ENCODE data around the gene CHAT. TPM values are rescaled to one million over a fixed set of nuclear protein-coding genes. Genes with fewer than 3 reads are reported as not detected.

Gene CHAT
- total and polyA plus RNA-seq, 2 donors (not counting 3 experiments of a cell fraction or from before 2014, with no cell fraction given): not detected

DNA sequence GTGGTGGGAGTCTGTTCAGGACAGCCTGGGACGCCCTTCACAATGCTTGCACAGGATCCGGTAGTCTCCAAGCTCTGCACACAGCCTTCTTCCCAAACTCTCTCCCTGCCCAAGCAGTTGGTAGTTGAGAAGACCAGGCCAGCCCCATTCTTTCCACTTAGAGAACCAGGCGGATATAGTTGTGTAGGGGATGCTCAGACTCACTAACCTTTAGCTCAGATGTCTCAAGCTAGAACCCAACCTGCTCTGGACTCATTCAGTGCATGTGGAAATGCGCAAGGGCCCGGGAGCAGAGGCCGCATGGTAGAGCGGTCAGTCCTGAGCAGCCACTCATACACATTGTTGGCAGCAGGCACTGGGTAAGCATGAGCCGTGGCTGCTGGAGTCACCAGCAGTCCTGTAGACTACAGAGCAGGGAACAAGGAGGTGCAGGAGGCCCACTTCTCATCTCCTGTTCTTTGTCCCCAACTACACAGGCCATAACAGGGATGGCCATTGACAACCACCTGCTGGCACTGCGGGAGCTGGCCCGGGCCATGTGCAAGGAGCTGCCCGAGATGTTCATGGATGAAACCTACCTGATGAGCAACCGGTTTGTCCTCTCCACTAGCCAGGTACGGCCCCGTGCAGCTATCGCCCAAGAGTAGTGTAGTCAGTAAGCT is 48.5 kb downstream of the CHAT start:
- no peaks in the 10 kb centered on the region for H3K36me3 ChIP-seq (ENCODE audit: control insufficient read depth in 2 of 2, extremely low read depth in 1 of 2, insufficient read depth in 2 of 2, low read length in 2 of 2)
- no peak for DNase-seq (ENCODE audit: low read depth, low spot score)
- ChIA-PET CTCF (no interaction called here), POLR2A (no interaction called here)
- intact Hi-C loops (cut with micrococcal nuclease) (no loop called here), dilution Hi-C loops (cut with MboI; ENCODE audit: extremely low pct_ligation_motif_present, low sequenced_read_pairs) (no loop called here)
- no peaks in the 10 kb centered on the region for H3K4me1 ChIP-seq (ENCODE audit: control insufficient read depth, extremely low read depth, insufficient read depth, low read length)
- no peak overlapping the region for H3K4me3 ChIP-seq (replicated peaks in 1 of 3; ENCODE audit: insufficient read depth in 1 of 3, low read depth in 1 of 3, low read length in 3 of 3)
- H3K27ac ChIP-seq (ENCODE audit: insufficient read depth, low read depth, low read length): no peak overlapping the region
- no peaks in the 10 kb centered on the region for H3K27me3 ChIP-seq (ENCODE audit: control insufficient read depth in 2 of 2, insufficient read depth in 2 of 2, low read length in 2 of 2)
- no peak overlapping the region for H3K9ac ChIP-seq (replicated peaks; ENCODE audit: extremely low read depth, insufficient read depth, low read length)
- H2AFZ ChIP-seq (ENCODE audit: low read depth, low read length): no peak overlapping the region
- no peak overlapping the region for H3K4me2 ChIP-seq (ENCODE audit: insufficient read depth, low read length)
- H3K9me1 ChIP-seq (replicated peaks; ENCODE audit: control insufficient read depth, extremely low read depth, insufficient read depth, low read length): no peaks in the 10 kb centered on the region
- no peaks in the 10 kb centered on the region for H3K79me2 ChIP-seq (ENCODE audit: control insufficient read depth, insufficient read depth, low read length)
- BruUV-seq (replicated peaks): no TSS peak
- no peak for FAIRE-seq
- TF ChIP-seq GATA2 (IDR thresholded peaks at IDR 0.05; ENCODE audit: insufficient read depth, insufficient read length, low read depth, low read length): no peak
- no peak for TF ChIP-seq POLR2A (IDR thresholded peaks at IDR 0.05; ENCODE audit: low read depth, low read length)
- TF ChIP-seq EZH2 (IDR thresholded peaks at IDR 0.05; ENCODE audit: borderline replicate concordance, low read depth, low read length, severe bottlenecking): no peak
- TF ChIP-seq FOS (IDR thresholded peaks at IDR 0.05; ENCODE audit: borderline replicate concordance, insufficient read depth, low read length): no peak
- H4K20me1 ChIP-seq (replicated peaks; ENCODE audit: control insufficient read depth, extremely low read depth, insufficient read depth, low read length): no peaks in the 10 kb centered on the region
- no peaks in the 10 kb centered on the region for H3K9me3 ChIP-seq (replicated peaks; ENCODE audit: control insufficient read depth, insufficient read depth, low read length)

DNA sequence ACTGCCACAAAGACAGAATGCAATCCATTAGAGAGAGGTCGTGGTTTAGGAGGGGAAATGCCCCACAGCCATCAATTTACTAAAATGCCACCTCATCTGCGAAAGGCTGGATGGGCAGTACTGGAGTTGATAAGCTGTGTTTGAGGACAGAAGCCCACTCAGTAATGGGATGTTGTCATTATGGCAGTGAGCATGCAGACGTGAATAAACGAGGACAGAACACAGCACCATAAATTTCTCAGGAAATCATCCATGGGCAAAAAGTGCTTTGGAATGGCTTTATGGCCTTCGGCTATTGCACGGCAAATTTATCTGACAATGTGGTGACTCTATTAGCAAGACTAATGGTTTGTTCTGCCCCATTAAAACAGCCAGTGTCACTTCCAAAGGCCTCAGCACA is 49.8 kb downstream of the CHAT start:
- H3K4me1 ChIP-seq (ENCODE audit: control insufficient read depth, extremely low read depth, insufficient read depth, low read length): no peaks in the 10 kb centered on the region
- ChIA-PET POLR2A (no interaction called here), CTCF (no interaction called here)
- BruUV-seq (replicated peaks): no TSS peak
- no peaks in the 10 kb centered on the region for H3K9me1 ChIP-seq (replicated peaks; ENCODE audit: control insufficient read depth, extremely low read depth, insufficient read depth, low read length)
- H3K4me2 ChIP-seq (ENCODE audit: insufficient read depth, low read length): no peak overlapping the region
- H3K79me2 ChIP-seq (ENCODE audit: control insufficient read depth, insufficient read depth, low read length): no peaks in the 10 kb centered on the region
- intact Hi-C loops (cut with micrococcal nuclease): no loop called here
- H3K27me3 ChIP-seq (ENCODE audit: control insufficient read depth in 2 of 2, insufficient read depth in 2 of 2, low read length in 2 of 2): no peaks in the 10 kb centered on the region
- no peaks in the 10 kb centered on the region for H3K36me3 ChIP-seq (ENCODE audit: control insufficient read depth in 2 of 2, extremely low read depth in 1 of 2, insufficient read depth in 2 of 2, low read length in 2 of 2)
- no peaks in the 10 kb centered on the region for H3K9me3 ChIP-seq (replicated peaks; ENCODE audit: control insufficient read depth, insufficient read depth, low read length)
- DNase-seq (ENCODE audit: low read depth, low spot score) (no peak), FAIRE-seq (no peak)
- H2AFZ ChIP-seq (ENCODE audit: low read depth, low read length): no peak overlapping the region
- dilution Hi-C loops (cut with MboI; ENCODE audit: extremely low pct_ligation_motif_present, low sequenced_read_pairs): no loop called here
- TF ChIP-seq MYC (IDR thresholded peaks at IDR 0.05; ENCODE audit: low read depth, low read length) (no peak), EZH2 (IDR thresholded peaks at IDR 0.05; ENCODE audit: borderline replicate concordance, low read depth, low read length, severe bottlenecking) (no peak)
- H3K4me3 ChIP-seq (replicated peaks in 1 of 3; ENCODE audit: insufficient read depth in 1 of 3, low read depth in 1 of 3, low read length in 3 of 3): no peak overlapping the region
- no peak overlapping the region for H3K9ac ChIP-seq (replicated peaks; ENCODE audit: extremely low read depth, insufficient read depth, low read length)
- no peaks in the 10 kb centered on the region for H4K20me1 ChIP-seq (replicated peaks; ENCODE audit: control insufficient read depth, extremely low read depth, insufficient read depth, low read length)
- H3K27ac ChIP-seq (ENCODE audit: insufficient read depth, low read depth, low read length): no peak overlapping the region
